GM19455 (cell line): Measurements from ENCODE around the gene PRKAA2.

Experiments
- ATAC-seq: cut with Tn5 transposase; IDR thresholded peaks from one replicate; pipeline ENCODE4 v1.9.1; 2021; ENCODE audit not compliant: unreplicated experiment

PRKAA2 gene

GRCh38 chr1:56712150-56712549 is 67.0 kb downstream of the PRKAA2 start:
- no peak for ATAC-seq

DNA sequence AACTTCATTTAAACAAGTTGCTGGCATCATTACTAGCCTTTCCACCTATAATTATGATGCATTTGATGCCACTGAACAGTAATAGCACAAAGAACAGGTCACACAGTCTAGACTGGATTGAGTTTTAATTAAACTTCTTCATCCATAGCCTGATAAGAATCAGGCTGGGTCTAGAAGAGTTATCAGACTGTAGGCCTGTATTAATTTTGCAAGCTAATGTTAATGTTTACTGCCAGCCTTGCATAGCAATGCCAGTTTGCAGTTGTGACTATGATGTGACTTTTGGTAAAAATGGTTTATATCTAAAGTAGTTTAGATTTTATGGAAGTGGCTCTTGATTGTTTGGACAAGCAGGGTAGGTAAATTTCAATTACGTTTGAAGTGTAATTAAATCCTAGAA is 68.0 kb downstream of the PRKAA2 start:
- no peak for ATAC-seq

DNA sequence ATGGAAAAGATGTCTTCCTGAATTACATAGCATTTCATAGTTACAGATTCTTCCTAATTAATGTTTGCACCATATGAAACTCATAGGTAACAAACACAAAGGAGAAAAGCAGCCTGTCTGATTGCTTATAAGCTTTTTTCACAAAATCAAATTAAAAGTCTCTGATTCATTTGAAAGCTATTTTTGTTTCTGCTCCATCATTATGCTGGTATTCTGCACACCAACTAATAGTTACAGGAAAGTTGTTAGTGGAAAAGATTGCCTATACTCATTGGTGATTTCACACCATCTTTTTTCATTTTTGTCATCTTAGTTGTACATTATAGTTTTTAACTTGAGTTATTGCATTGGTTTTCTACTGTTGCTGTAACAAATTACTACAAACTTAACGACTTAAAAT is 70.0 kb downstream of the PRKAA2 start:
- no peak for ATAC-seq

DNA sequence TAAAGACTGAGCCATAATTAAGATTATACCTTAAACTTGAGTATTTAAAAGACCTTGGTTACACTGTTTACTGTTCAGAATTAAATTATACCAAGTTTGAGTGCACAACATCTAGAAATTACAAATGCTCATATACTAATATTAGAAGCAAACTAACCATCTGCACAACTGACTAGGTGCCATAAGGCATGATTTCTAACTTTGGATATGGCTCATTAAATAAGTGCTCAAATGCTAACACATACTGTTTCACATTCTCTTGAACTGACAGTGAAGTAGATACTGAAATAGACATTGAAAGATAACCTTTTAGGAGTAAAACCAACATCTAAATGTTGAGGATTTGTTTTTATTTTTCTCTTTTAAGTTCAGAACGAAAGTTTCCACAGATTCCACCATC is 74.1 kb downstream of the PRKAA2 start:
- ATAC-seq = no peak

GRCh38 chr1:56726706-56727105 is 81.6 kb downstream of the PRKAA2 start:
- no peak for ATAC-seq

DNA sequence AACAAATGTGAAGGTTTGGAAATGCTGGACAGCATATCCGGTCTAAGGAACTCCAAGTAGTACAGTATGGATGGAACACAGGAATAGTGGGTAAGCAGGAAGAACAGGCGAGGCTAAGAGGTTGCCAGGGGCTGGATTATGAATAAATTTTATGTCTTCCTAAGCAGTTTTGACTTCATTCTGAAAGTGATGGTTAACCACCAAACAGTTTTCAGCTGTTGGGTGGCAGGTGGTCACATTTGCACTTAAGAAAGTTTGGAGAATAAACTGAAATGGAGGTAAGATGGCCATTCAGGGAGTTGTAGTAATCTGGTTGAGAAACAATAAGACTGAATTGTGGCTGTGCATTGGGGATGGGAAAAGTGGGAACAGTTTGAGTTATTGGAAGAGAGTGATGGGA is 83.8 kb downstream of the PRKAA2 start:
- no peak for ATAC-seq

- no peak for ATAC-seq
Measured at GRCh38 chr1:56745231-56745630, 100.1 kb downstream of the PRKAA2 start.

- no peak for ATAC-seq
Measured at GRCh38 chr1:56754708-56755479, 109.8 kb downstream of the PRKAA2 start.

GRCh38 chr1:56755911-56756310 is 110.8 kb downstream of the PRKAA2 start:
- ATAC-seq = no peak

- ATAC-seq = no peak
Measured at GRCh38 chr1:56758135-56758534, 113.0 kb downstream of the PRKAA2 start.

DNA sequence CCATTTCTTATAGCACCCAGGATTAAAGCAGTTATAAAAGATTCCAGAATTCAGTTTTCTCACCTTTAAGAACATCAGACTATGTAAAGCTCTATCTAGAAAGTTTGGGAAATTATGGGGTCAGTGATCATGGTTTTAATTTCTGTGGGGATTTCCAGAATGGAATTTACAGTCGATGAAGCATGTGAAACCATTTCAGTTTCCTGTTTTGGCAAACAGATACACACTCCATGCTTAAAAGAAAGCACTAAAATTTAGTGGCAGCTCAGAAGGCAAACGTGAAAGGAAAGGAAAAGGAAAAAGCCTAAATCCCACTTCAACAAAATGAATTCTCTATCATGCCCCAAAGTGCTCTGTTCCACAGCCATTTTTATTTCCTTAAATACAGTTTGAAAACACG is 113.7 kb downstream of the PRKAA2 start:
- no peak for ATAC-seq
